Muscle layer of colon (tissue), 2 donors: ENCODE data around the gene AIDA.
"Not testable (repeated sequence)": the region's sequence is repeated elsewhere in the genome, so short reads cannot be mapped to it uniquely, and the experiment has no call there.

Experiments used
- H3K27ac ChIP-seq: one replicate; pipeline ENCODE4 v1.7.0; 2013; ENCODE audit warnings: low read depth, mild to moderate bottlenecking, low read length, moderate library complexity
- H3K27me3 ChIP-seq, 2 donors: one replicate each; pipeline ENCODE4 v1.7.0; 2013; ENCODE audit warnings: low read length in 2 of 2, mild to moderate bottlenecking in 2 of 2; ENCODE audit not compliant: insufficient read depth in 2 of 2, control insufficient read depth in 1 of 2
- H3K36me3 ChIP-seq: one replicate; pipeline ENCODE4 v1.7.0; 2013; ENCODE audit warnings: mild to moderate bottlenecking, low read length; ENCODE audit not compliant: insufficient read depth
- H3K4me1 ChIP-seq: one replicate; pipeline ENCODE4 v1.7.0; 2013; ENCODE audit warnings: mild to moderate bottlenecking, low read length; ENCODE audit not compliant: insufficient read depth
- H3K4me3 ChIP-seq, 2 donors: one replicate each; pipeline ENCODE4 v1.7.0; 2013; ENCODE audit warnings: low read length in 2 of 2, low read depth in 1 of 2, mild to moderate bottlenecking in 1 of 2, moderate library complexity in 1 of 2
- H3K9ac ChIP-seq: one replicate; pipeline ENCODE4 v1.7.0; 2013; ENCODE audit warnings: low read length
- H3K9me3 ChIP-seq: one replicate; pipeline ENCODE4 v1.7.0; 2013; ENCODE audit warnings: mild to moderate bottlenecking, low read length
- donor health status: abdominal sarcoma.
- donor health status: Adenocarcinoma of cecum.

AIDA gene

DNA sequence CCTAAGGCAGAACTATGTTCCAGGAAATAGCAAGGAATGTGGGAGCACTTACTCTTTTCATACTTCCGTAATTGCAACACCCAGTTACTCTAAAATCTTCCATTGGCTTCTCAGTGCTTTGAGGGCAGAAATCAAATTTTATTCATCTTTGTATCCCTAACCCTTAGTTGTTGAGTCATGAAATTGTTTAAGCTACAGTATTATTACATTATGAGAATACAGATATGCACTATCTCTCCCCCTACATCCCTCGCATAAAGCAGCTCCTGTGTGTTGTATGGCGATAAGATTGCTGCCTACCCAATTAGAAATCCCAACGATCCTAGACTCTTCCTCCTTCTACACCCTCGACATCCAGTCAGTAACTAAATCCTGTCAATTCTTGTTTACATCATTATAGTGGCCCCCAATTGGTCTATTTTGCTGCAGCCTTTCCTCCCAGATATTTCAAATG is 2.6 kb downstream of the AIDA start:
- H3K36me3 ChIP-seq, result no peaks in the 10 kb centered on the region
- H3K4me1 ChIP-seq, result peaks cover 19% of the 10 kb centered on the region
- H3K27ac ChIP-seq, result no peak overlapping the region
- H3K9me3 ChIP-seq, result no peaks in the 10 kb centered on the region
- H3K9ac ChIP-seq, result no peak overlapping the region
- H3K4me3 ChIP-seq, result no peak overlapping the region
- no peaks in the 10 kb centered on the region for H3K27me3 ChIP-seq

DNA sequence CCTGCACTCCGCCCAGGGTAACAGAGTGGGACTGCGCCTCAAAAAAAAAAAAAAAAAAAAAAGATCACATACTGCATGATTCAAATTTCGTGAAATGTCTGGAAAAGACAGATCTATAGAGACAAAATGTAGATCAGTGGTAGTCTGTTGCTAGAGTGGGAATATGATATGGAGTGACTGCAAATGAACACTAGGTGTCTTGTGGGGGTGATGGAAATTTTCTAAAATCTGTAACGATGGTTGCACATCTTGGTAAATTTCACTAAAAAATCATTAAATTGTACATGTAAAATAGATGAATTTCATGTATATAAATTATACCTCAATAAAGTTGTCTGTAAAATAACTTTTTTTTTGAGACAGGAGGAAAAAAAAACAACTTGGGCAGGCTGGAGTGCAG is 5.5 kb downstream of the AIDA start:
- H3K4me3 ChIP-seq, result no peak overlapping the region
- no peak overlapping the region for H3K9ac ChIP-seq
- no peaks in the 10 kb centered on the region for H3K27me3 ChIP-seq
- peaks cover 8% of the 10 kb centered on the region for H3K36me3 ChIP-seq
- no peaks in the 10 kb centered on the region for H3K9me3 ChIP-seq
- peaks cover 19% of the 10 kb centered on the region for H3K4me1 ChIP-seq
- no peak overlapping the region for H3K27ac ChIP-seq

DNA sequence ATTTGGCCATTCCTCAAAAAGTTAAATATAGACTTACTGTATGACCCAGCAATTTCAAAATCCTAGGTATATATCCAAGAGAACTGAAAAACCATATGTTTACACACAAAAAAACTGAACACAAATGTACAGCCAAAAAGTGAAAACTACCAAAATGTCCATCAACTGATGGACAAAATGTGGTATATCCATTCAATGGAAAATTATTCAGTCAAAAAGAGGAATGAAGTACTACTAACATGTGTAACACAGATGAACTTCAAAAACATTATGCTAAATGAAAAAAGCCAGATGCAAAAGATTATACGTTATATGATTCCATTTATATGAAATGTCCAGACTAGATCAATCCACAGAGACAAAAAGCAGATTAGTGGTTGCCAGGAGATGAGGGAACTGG is 8.0 kb downstream of the AIDA start:
- H3K4me3 ChIP-seq, result no peak overlapping the region
- H3K9ac ChIP-seq, result no peak overlapping the region
- H3K9me3 ChIP-seq, result no peaks in the 10 kb centered on the region
- H3K27me3 ChIP-seq, result no peaks in the 10 kb centered on the region
- peaks cover 4% of the 10 kb centered on the region for H3K4me1 ChIP-seq
- H3K27ac ChIP-seq, result no peak overlapping the region
- H3K36me3 ChIP-seq, result peaks cover 8% of the 10 kb centered on the region

DNA sequence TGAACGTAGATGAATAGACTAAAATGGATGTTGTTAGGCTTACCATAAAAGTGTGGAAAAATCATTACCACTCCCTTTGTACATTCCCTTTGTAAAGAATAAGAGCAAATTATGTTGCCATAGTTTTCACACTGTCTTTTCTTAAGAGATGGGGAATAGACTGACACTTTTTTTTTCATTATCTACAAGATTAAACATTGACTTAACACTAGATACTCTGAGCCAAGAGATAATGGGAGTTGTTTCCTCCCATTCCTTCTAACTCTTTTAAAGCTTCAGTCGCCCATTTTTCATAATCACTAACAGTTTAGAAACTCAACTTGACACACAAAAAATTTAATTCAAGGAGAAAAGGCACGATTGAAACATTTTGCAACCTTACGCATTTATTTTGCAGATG is 10.1 kb downstream of the AIDA start:
- Histone ChIP-seq H3K9me3 (no peaks in the 10 kb centered on the region), H3K27ac (no peak overlapping the region), H3K4me3 (no peak overlapping the region), H3K4me1 (peaks cover 4% of the 10 kb centered on the region), H3K36me3 (peaks cover 8% of the 10 kb centered on the region), H3K27me3 (no peaks in the 10 kb centered on the region), H3K9ac (no peak overlapping the region)

DNA sequence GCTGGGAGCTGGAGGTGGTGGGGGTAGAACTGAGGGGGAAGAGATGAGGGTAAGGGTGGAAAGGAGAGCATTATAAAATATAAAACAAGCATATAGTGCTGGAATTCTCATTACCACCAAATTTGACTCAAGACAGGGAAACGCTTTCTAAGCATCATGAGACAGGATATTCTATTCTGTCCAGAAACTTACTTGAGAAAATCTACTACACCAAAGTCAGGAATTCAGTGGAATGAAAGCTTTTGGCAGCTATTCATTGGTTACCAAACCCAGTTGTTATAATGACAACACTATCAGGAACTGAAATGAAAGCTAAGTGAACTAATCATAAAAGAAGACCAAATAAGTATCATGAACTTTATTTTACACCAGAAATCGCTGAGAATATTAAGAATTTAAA is 14.5 kb downstream of the AIDA start:
- no peaks in the 10 kb centered on the region for H3K4me1 ChIP-seq
- no peak overlapping the region for H3K9ac ChIP-seq
- no peak overlapping the region for H3K27ac ChIP-seq
- peaks cover 12% of the 10 kb centered on the region for H3K36me3 ChIP-seq
- no peak overlapping the region for H3K4me3 ChIP-seq
- H3K9me3 ChIP-seq, result no peaks in the 10 kb centered on the region
- no peaks in the 10 kb centered on the region for H3K27me3 ChIP-seq

DNA sequence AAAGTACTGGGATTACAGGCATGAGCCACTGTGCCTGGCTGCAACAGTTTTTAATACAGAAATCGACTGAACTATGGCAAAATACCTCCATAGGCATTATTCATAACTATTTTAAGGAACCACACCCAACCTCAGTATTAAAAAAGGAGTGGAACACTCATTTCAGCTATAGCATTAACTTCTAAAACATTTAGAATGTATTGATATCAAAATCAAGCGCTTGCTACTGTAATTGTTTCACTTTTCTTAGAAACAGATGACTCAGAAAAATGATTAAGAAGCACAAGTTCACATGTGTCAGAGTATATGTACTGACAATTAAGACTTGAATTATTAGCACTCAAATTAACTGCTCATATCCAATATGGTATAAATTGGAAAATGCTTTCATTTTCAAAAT is 15.1 kb downstream of the AIDA start:
- H3K4me3 ChIP-seq, result no peak overlapping the region
- H3K36me3 ChIP-seq, result peaks cover 7% of the 10 kb centered on the region
- no peaks in the 10 kb centered on the region for H3K27me3 ChIP-seq
- H3K27ac ChIP-seq, result no peak overlapping the region
- H3K9me3 ChIP-seq, result no peaks in the 10 kb centered on the region
- H3K9ac ChIP-seq, result no peak overlapping the region
- H3K4me1 ChIP-seq, result no peaks in the 10 kb centered on the region

DNA sequence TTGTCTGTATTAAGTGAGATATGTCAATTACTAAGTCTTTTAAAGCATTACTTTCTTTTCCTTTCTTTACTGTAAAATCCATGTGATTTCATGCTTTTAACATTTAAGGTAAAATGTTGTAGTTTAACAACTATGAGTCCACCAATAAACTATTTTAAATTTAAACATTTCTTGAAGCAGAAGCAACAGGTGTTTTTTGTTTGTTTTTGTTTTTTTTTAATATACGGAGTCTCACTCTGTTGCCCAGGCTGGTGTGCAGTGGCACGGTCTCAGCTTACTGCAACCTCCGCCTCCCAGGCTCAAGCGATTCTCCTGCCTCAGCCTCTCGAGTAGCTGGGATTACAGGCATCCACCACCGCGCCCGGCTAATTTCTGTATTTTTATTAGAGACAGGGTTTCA is 15.6 kb downstream of the AIDA start:
- no peaks in the 10 kb centered on the region for H3K27me3 ChIP-seq
- no peak overlapping the region for H3K27ac ChIP-seq
- H3K4me3 ChIP-seq, result no peak overlapping the region
- peaks cover 5% of the 10 kb centered on the region for H3K36me3 ChIP-seq
- no peaks in the 10 kb centered on the region for H3K9me3 ChIP-seq
- no peak overlapping the region for H3K9ac ChIP-seq
- H3K4me1 ChIP-seq, result no peaks in the 10 kb centered on the region

DNA sequence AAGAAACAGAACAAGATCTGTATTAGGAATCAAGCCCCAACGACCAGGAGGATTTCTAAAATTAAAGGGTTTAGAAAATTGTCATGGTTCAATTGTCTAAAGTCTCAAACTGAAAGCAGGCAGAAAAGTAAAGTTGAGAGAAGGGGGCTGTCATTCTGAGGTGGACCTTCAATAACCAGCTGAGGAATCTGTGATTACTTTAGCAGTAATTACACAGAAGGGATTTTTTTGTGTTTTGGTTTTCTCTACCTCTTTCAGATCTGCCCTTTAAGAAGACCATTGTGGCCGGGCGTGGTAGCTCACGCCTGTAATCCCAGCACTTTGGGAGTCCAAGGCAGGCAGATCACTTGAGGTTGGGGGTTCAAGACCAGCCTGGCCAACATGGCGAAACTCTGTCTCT is 17.4 kb downstream of the AIDA start:
- Histone ChIP-seq H3K36me3 (peaks cover 5% of the 10 kb centered on the region), H3K27me3 (no peaks in the 10 kb centered on the region), H3K27ac (no peak overlapping the region), H3K4me1 (no peaks in the 10 kb centered on the region), H3K4me3 (no peak overlapping the region), H3K9ac (no peak overlapping the region), H3K9me3 (no peaks in the 10 kb centered on the region)

DNA sequence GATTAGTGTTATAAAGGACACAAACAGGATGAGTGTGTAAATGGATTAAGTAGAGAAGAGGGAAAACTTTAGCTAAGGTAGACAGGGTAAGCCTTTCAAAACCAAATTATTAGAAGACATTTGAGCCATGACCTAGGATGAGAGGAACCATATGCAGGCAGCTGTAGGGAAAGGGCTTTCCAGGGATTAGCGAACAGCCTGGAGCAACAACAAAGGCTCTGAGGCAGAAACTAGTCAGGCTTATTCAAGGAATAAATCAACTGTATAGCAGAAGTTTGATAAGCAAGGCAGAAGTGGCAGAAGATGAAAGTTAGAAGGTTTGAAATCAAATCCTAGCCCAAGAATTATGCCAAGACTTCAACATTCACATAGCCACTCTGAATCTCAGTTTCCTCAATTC is 21.3 kb downstream of the AIDA start:
- Histone ChIP-seq H3K36me3 (peaks cover 12% of the 10 kb centered on the region), H3K9me3 (no peaks in the 10 kb centered on the region), H3K9ac (no peak overlapping the region), H3K4me3 (no peak overlapping the region), H3K27me3 (no peaks in the 10 kb centered on the region), H3K27ac (no peak overlapping the region), H3K4me1 (no peaks in the 10 kb centered on the region)

DNA sequence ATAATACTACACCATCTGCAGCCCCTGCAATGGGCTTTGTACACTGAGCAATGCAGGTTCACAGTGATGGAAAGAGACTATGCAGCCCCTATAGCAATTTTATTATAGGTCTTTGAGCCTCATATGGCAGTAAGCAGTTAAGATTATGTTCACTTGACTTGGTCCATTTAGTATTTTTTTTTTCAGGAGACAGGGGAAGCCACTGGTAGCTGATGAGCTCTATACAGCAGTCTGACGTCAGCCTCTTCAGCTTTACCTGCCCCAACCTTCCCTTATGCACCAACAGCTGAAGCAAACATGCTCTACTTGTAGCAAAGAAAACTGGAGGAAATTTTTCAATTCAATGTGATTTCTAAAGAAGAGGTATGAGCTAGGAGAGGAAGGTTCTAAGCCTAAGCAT is 32.2 kb downstream of the AIDA start:
- Histone ChIP-seq H3K27ac (no peak overlapping the region), H3K4me3 (no peak overlapping the region), H3K9ac (no peak overlapping the region), H3K9me3 (no peaks in the 10 kb centered on the region), H3K4me1 (no peaks in the 10 kb centered on the region), H3K27me3 (no peaks in the 10 kb centered on the region), H3K36me3 (peaks cover 10% of the 10 kb centered on the region)

DNA sequence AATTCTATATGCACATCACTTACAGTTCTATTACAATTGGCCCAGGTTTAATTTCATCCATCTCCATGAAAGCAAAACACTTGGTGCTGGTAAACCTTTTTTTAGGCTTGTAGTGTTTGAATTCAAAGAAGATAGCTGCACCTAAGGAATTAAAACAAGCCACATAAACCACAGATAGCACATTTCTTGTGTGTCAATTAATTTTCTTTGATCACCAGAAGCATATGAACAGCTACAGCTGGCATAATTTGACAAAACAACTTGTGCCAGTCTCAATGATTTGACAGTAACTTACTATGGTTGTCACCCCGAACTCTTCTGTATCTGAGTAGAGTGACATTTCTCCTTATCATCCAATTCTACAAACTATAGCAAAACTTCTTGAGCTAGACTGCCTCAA is 42.2 kb downstream of the AIDA start:
- no peaks in the 10 kb centered on the region for H3K4me1 ChIP-seq
- H3K4me3 ChIP-seq, result no peak overlapping the region
- H3K9me3 ChIP-seq, result no peaks in the 10 kb centered on the region
- no peak overlapping the region for H3K27ac ChIP-seq
- no peak overlapping the region for H3K9ac ChIP-seq
- no peaks in the 10 kb centered on the region for H3K27me3 ChIP-seq
- H3K36me3 ChIP-seq, result peaks cover 34% of the 10 kb centered on the region

DNA sequence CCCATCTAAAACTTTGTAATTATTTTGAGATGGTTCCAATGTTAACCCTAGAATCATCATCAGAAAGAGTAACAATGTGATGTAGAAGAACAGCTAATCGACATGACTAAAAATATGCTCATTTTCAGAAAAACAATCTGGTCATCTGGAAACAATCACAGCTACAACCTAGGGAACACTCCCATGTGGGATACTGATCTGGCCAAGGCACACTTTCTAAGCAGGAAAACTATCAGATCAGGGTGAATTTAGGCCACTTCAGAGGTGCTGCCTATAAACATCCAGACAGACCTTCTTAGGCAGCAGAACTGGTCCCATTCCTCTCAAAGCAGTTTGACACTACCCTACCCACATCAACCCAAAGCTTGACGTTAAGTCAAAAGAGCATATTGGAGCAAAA is 43.2 kb downstream of the AIDA start:
- H3K36me3 ChIP-seq, result peaks cover 37% of the 10 kb centered on the region
- H3K4me3 ChIP-seq, H3K27me3 ChIP-seq, H3K4me1 ChIP-seq, H3K9ac ChIP-seq, H3K27ac ChIP-seq, H3K9me3 ChIP-seq: not testable (repeated sequence)
